Natural killer cell (primary cell): ENCODE measurements around the gene HMCN2. TPM values are rescaled to one million over a fixed set of nuclear protein-coding genes. Genes with fewer than 3 reads are reported as not detected.

Source experiments
- ATAC-seq, 3 donors: fragments of 150-1000 bp in 2 of 3; fragments of 200-7000 bp in 1 of 3; cut with Tn5 transposase; 1 replicate in 1 of 3; 2 replicates in 2 of 3; pipeline ENCODE4 v1.10.0; 2021; ENCODE audit warnings: mild to moderate bottlenecking in 2 of 3, moderate library complexity in 2 of 3
- DNase-seq, 2 donors: peaks; one replicate each; pipeline versions ENCODE4 v3.0.0 to v3.0.0-alpha.2; 2013 to 2021; ENCODE audit warnings: mixed read lengths in 1 of 2
- H3K27ac ChIP-seq: one replicate; pipeline ENCODE4 v1.5.1; 2013; ENCODE audit warnings: mild to moderate bottlenecking, low read length
- H3K27me3 ChIP-seq: one replicate; pipeline ENCODE4 v1.6.1; 2013; ENCODE audit warnings: low read length; ENCODE audit not compliant: control insufficient read depth, insufficient read depth
- H3K36me3 ChIP-seq: one replicate; pipeline ENCODE4 v1.6.1; 2013; ENCODE audit warnings: low read length; ENCODE audit not compliant: control insufficient read depth, insufficient read depth
- H3K4me1 ChIP-seq: one replicate; pipeline ENCODE4 v1.6.1; 2013; ENCODE audit warnings: low read length; ENCODE audit not compliant: control insufficient read depth, insufficient read depth
- H3K4me3 ChIP-seq: one replicate; pipeline ENCODE4 v1.5.1; 2013; ENCODE audit warnings: low read length
- H3K9me3 ChIP-seq: one replicate; pipeline ENCODE4 v1.6.1; 2013; ENCODE audit warnings: low read length; ENCODE audit not compliant: control insufficient read depth, insufficient read depth
- H3K27ac Mint-ChIP-seq, 2 donors: one replicate each; pipeline ENCODE4 v1.8.0; 2022; ENCODE audit warnings: mild to moderate bottlenecking in 2 of 2, mixed read lengths in 2 of 2, moderate library complexity in 1 of 2
- H3K27me3 Mint-ChIP-seq, 2 donors: one replicate each; pipeline ENCODE4 v1.8.0; 2022; ENCODE audit warnings: low read depth in 2 of 2, mixed read lengths in 2 of 2
- H3K36me3 Mint-ChIP-seq: one replicate; pipeline ENCODE4 v1.8.0; 2022; ENCODE audit warnings: mixed read lengths
- H3K4me1 Mint-ChIP-seq, 2 donors: one replicate each; pipeline ENCODE4 v1.8.0; 2022; ENCODE audit warnings: mixed read lengths in 2 of 2
- H3K4me3 Mint-ChIP-seq: one replicate; pipeline ENCODE4 v1.8.0; 2022; ENCODE audit warnings: mild to moderate bottlenecking, moderate library complexity, mixed read lengths
- H3K9me3 Mint-ChIP-seq, 2 donors: one replicate each; pipeline ENCODE4 v1.8.0; 2022; ENCODE audit warnings: mixed read lengths in 2 of 2
- CTCF ChIP-seq: fragments of 200-600 bp; IDR thresholded peaks from one replicate; pipeline ENCODE4 v1.8.0; 2022; ENCODE audit warnings: antibody characterized with exemption
- WGBS: methylation state at CpG from one replicate; pipeline ENCODE4 v1.1.7; 2013; ENCODE audit warnings: missing lambda C conversion rate; ENCODE audit not compliant: insufficient coverage; 5-methylcytosine and 5-hydroxymethylcytosine counted together
- intact Hi-C: fragments of 100-400 bp; cut with micrococcal nuclease; formaldehyde crosslinking; loops from one replicate; pipeline ENCODE4 v1.14.2; 2022
- total RNA-seq, 4 donors: library from RNA; stranded (reverse); fragments of 120-200 nt in 1 of 4; gene quantifications; one replicate each; pipeline versions ENCODE4 v1.2.3 to v1.2.4, GENCODE V29; 2013 to 2022

The HMCN2 gene
- total RNA-seq, 3 donors from 2014 or later (not counting 1 experiment from before 2014, with no cell fraction given), result not detected

GRCh38 chr9:130444565-130445221 is 179.1 kb downstream of the HMCN2 start, which contains the start of gene ASS1:
Gene ASS1, plus strand, starts transcription at chr9:130444961. Its CDS starts 7,268 bp downstream, at chr9:130452229.
- Mint-ChIP-seq H3K4me1 (no peaks in the 10 kb centered on the region), H3K27me3 (peaks cover 8 to 24% of the 10 kb centered on the region in 2 donors), H3K27ac (no peak within 1 kb of the TSS), H3K36me3 (peaks cover 7% of the 10 kb centered on the region), H3K9me3 (no peaks in the 10 kb centered on the region), H3K4me3 (no peak within 1 kb of the TSS)
- ATAC-seq (peak; percentile 21 to 62 (median 24)), DNase-seq (peak in 1 of 2 donors; percentile 40)
- intact Hi-C loops, result no loop called here
- H3K27ac ChIP-seq, result no peak within 1 kb of the TSS
- H3K27me3 ChIP-seq, result peaks cover 5% of the 10 kb centered on the region
- no peak within 1 kb of the TSS for H3K4me3 ChIP-seq
- WGBS, result under 1% methylated on average over 66 of the region's 66 CpGs
- H3K36me3 ChIP-seq, result no peaks in the 10 kb centered on the region
- TF ChIP-seq CTCF, result no peak
- H3K4me1 ChIP-seq, result peaks cover 13% of the 10 kb centered on the region
- H3K9me3 ChIP-seq, result peaks cover 4% of the 10 kb centered on the region

- no peak overlapping the region for H3K4me3 ChIP-seq
- WGBS, result 20% methylated on average over 30 of the region's 30 CpGs
Observed at GRCh38 chr9:130445268-130445983, 179.9 kb downstream of the HMCN2 start.

GRCh38 chr9:130446101-130446861 is 180.7 kb downstream of the HMCN2 start:
- H3K36me3 Mint-ChIP-seq, result peaks cover 3% of the 10 kb centered on the region
- no peak for DNase-seq
- no peaks in the 10 kb centered on the region for H3K9me3 ChIP-seq
- no peak overlapping the region for H3K27ac ChIP-seq
- H3K4me3 ChIP-seq, result no peak overlapping the region
- no peaks in the 10 kb centered on the region for H3K4me1 Mint-ChIP-seq
- ATAC-seq, result no peak
- H3K27ac Mint-ChIP-seq, result no peak overlapping the region
- H3K9me3 Mint-ChIP-seq, result no peaks in the 10 kb centered on the region
- peak overlapping the region; percentile 67 for H3K4me3 Mint-ChIP-seq
- peaks cover 5% of the 10 kb centered on the region for H3K27me3 ChIP-seq
- peaks cover 8 to 24% of the 10 kb centered on the region in 2 donors for H3K27me3 Mint-ChIP-seq
- peaks cover 13% of the 10 kb centered on the region for H3K4me1 ChIP-seq
- 86% methylated on average over 15 of the region's 16 CpGs for WGBS
- intact Hi-C loops, result no loop called here
- no peaks in the 10 kb centered on the region for H3K36me3 ChIP-seq
- no peak for TF ChIP-seq CTCF

More at GRCh38 chr9:130445268-130445983, 179.9 kb downstream of the HMCN2 start:
- intact Hi-C loops, result no loop called here
- no peaks in the 10 kb centered on the region for H3K9me3 Mint-ChIP-seq
- peaks cover 8 to 24% of the 10 kb centered on the region in 2 donors for H3K27me3 Mint-ChIP-seq
- no peaks in the 10 kb centered on the region for H3K4me1 Mint-ChIP-seq
- no peaks in the 10 kb centered on the region for H3K36me3 ChIP-seq
- DNase-seq (no peak), ATAC-seq (no peak)
- H3K27me3 ChIP-seq, result peaks cover 5% of the 10 kb centered on the region
- peaks cover 13% of the 10 kb centered on the region for H3K4me1 ChIP-seq
- H3K36me3 Mint-ChIP-seq, result peaks cover 7% of the 10 kb centered on the region
- no peak for TF ChIP-seq CTCF
- no peak overlapping the region for H3K27ac Mint-ChIP-seq
- peaks cover 4% of the 10 kb centered on the region for H3K9me3 ChIP-seq
- H3K27ac ChIP-seq, result no peak overlapping the region
- H3K4me3 Mint-ChIP-seq, result no peak overlapping the region
